UCSD-AML1 (cell line): ENCODE results near the gene VPS11.
"Not testable (repeated sequence)": the region's sequence is repeated elsewhere in the genome, so short reads cannot be mapped to it uniquely, and the experiment has no call there.

Experiments
- DNase-seq: peaks from one replicate; lab custom pipeline; 2025; ENCODE audit not compliant: unreplicated experiment; lab: John Stamatoyannopoulos, UW

VPS11 gene

GRCh38 chr11:119034813-119035212, 32.8 kb upstream of the VPS11 start:
- DNase-seq = no peak

- no peak for DNase-seq
These were observed 28.7 kb upstream of the VPS11 start for GRCh38 chr11:119038884-119039283.

DNA sequence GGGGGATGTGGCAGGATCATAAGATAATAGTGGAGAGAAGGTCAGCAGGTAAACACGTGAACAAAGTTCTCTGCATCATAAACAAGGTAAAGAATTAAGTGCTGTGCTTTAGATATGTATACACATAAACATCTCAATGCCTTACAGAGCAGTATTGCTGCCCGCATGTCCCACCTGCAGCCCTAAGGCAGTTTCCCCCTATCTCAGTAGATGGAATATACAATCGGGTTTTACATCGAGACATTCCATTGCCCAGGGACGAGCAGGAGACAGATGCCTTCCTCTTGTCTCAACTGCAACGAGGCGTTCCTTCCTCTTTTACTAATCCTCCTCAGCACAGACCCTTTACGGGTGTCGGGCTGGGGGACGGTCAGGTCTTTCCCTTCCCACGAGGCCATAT, 28.1 kb upstream of the VPS11 start:
- DNase-seq = not testable (repeated sequence)

- no peak for DNase-seq
These were observed 25.6 kb upstream of the VPS11 start for GRCh38 chr11:119041821-119042514.

DNA sequence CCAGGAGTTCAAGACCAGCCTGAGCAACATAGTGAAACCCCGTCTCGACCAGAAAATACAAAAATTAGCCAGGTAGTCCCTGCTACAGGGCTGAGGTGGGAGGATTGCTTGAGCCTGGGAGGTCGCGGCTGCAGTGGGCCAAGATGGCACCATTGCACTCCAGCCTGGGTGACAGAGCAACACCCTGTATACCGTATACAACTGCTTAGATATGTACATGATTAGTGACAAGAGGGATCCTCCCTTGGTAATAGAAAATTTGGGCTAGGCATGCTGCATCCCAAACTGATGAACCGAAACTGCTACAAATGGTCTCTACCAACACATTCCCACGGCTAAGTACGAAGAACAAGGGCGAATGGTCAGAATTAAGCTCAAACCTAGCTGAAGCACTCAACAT, 24.7 kb upstream of the VPS11 start:
- DNase-seq = no peak

GRCh38 chr11:119044708-119045107, 22.9 kb upstream of the VPS11 start:
- no peak for DNase-seq

DNA sequence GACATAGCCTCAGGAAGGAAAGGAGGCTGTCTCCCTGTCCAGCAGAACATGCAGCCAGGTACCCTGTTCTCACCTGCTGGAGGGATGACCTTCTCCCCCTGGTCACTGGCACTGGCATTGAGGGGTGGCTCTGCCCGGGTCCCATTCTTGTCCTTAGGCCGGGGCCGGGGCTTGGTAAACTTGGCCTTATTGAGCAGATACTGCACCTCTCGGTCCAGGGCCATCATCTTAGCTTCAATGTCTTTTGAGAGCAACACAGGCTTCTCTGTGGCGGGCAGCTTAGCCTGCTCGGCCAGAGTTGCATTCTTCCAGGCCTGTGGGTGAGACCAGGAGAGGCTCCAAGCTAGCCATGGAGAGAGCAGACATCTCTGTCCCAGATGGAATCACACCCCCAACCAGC, 21.1 kb upstream of the VPS11 start:
- DNase-seq = no peak

DNA sequence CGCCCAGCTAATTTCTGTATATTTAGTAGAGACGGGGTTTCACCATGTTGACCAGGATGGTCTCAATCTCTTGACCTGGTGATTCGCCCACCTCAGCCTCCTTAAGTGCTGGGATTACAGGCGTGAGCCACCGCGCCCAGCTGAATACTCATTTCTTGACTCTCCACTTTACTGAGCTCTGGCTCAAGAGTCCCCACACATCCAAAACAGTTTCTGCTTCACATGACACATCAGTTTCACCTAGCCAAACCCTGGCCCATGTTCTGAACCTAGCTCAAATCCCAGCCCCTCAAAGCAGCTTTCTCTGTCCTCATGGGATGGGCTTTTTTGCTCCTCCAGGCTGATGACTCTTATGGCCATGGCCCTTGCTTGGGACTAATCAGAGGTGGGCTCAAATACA, 20.4 kb upstream of the VPS11 start:
- no peak for DNase-seq

GRCh38 chr11:119048644-119049043, 19.0 kb upstream of the VPS11 start:
- DNase-seq = no peak

DNA sequence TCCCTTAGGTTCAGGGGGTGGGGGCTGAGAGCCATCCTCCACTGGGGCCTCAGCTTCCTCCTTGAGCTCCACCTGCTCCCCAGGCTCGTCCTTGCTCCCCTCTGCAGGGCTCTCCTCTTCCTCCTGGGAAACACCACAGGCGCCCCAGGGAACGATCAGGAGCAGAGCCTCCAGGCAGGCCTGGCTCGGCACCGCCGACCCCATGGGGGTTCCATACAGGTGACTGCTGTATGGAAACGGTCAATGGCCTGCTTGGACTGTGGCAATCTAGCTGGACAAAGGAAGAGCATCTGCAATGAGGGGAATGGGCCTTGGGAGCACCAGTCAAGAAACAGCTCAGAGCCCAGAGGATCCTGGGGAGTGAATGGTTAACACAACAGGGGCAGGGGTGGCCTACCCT, 18.5 kb upstream of the VPS11 start:
- no peak for DNase-seq

DNA sequence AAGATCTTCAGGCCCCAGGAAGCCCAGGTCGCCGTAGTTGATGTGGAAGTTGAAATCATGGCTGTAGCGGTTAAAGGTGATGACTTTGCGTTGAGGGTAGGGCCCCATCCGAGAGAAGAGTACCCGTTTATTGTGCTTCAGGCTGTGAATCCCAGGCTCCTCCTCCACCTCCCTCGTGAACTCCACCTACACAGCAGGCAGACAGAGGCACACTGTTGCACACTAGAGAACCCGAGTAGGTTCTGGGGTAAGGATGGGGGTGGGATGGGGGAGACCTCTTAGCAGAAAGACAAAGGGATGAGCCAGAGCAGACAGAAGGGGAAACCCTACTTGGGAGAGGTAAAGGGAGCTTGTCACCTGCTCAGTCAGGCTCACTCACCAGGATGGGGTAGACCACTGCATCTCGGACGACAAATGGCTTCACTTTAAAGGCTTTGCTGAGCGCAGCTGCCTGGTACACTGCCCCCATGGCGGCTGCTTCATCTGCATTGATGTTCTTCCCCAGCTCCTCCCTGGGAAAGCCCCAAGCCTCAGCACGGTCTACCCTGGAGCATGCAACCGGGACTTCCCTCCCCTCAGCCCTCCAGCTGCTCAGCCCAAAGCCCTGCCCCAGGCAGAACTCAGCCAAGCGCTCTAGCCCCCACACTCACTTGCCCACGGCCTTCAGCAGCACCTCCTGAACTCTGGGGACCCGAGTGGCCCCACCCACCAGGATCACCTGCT, 16.0 kb upstream of the VPS11 start:
- no peak for DNase-seq

- no peak for DNase-seq
These were observed 15.3 kb upstream of the VPS11 start for GRCh38 chr11:119052163-119052814.

DNA sequence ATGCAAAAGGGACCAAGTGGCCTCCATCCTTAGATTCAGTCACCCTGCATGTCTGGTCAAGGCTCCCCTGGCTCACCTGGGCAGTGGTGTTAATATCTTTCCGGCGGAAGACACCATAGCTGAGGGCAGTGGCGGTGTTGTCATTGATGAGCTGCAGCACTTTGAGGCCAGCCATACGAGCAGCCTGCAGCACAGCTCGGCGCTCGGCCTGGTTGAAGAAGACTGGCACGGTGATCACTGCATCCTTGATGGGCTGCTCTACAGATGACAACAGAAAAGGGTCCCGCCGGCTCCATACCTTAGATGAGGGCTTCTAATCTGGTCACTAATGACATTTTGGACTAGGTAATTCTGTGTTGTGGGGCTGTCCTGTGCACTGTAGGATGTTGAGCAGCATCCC, 13.2 kb upstream of the VPS11 start:
- DNase-seq = no peak

GRCh38 chr11:119055901-119056300, 11.7 kb upstream of the VPS11 start:
- DNase-seq = peak; percentile 24

DNA sequence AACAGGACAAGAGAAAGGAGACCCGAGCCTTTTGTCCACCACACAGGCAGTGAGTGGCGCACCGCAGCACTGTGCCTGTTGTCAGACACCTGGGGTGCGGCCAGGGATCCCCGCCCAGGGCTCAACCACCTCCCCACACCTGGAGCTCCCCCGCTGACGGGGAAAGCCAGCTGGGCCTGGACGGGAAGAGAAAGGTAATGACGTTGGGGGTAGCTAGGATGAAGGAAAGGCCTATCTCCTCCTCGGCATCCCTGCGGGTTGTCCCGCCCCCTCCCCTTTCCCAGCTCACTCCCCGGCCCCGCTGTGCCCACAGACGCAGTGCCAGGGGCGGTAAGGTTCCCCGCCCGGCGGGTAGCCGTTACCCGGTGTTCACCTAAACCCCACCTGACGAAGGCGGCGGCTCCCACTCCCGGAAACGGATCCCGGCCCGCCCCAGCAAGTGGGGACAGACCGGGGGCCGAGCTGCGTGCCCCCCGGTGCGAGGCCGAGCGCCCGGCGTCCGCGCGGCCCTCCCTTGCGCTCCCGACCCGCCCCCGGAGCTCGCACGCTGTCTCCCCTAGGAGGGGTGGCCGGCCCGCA, 11.1 kb upstream of the VPS11 start:
- peak; percentile 42 for DNase-seq

DNA sequence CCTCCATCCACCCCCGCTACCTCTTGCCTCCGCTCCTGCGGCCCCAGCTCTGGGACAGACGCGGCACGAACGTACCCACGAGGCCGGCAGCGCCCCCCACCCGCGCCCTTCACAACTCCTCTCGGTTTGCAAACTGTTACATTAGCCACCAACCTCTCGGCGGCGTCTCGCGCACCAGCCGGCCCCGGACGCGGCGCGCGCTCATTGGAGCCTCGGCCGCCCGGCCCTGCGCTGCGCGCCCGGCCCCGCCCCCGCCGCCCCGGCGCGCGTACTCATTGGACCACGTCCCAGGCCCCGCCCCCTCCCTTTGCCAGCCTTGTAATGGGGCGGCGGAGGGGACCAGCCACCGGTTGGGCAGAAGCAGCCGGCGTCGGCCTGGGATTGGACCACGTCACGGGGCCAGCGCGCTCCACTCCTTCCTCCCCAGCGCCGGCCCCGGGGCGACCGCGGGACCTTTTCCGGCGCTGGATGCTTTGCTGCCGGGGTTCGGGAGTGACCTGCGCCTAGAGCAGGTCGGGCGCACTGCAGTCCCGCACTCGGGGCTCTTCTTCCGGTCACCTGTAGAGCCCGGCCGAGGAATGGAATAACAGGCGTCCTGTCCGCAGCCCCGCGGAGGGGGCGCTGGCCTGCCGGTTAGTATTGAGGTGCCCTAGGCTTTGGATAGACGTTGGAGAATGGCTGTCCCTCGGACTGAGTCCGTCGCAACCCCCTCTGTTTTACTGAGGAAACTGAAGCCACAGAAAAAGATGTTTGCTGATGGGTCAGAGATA, 10.4 kb upstream of the VPS11 start, which contains the start of gene HYOU1:
Gene HYOU1 (minus strand): TSS at position 206 of the 770 bp plus-strand sequence. CDS start 1,045 bp downstream, outside the sequence.
- peak; percentile 98 for DNase-seq

DNA sequence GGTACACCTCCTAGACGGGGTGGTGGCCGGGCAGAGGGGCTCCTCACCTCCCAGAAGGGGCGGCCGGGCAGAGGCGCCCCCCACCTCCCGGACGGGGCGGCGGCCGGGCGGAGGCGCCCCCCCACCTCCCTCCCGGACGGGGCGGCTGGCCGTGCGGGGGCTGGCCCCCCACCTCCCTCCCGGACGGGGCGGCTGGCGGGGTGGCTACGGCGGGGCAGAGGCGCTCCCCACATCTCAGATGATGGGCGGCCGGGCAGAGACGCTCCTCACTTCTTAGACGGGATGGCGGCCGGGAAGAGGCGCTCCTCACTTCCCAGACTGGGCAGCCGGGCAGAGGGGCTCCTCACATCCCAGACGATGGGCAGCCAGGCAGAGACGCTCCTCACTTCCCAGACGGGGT, 8.5 kb upstream of the VPS11 start:
- DNase-seq = not testable (repeated sequence)

DNA sequence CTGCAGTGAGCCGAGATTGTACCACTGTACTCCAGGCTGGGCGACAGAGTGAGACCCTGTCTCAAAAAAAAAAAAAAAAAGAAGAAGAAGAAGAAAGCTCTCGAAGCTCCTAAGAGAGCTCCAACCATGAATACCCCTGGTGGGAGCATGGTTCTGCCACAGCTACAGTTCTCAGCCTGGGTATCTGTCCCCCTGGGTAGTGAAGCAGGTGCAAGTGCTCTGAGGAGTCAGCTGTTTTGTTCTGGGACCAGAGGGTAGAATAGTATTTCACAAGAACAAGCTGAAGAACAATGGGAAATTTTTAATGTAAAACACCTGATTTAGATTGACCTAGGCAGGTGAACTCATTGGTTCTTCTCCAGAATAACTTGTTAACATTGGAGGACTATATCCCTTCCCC, 6.4 kb upstream of the VPS11 start:
- no peak for DNase-seq

DNA sequence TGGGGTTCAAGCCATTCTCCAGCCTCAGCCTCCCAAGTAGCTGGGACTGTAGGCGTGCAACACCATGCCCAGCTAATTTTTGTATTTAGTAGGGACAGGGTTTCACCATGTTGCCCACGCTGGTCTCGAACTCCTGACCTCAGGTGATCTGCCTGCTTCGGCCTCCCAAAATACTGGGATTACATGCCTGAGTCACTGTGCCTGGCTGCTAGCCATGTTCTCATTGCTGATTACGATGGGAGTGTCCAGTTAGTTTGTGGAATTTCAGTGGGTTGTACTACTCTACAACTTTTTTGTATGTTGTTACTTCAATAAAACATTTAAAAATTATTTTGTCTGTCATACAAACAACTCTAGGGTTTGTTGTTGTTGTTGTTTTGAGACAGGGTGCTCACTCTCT, 4.8 kb upstream of the VPS11 start:
- no peak for DNase-seq

DNA sequence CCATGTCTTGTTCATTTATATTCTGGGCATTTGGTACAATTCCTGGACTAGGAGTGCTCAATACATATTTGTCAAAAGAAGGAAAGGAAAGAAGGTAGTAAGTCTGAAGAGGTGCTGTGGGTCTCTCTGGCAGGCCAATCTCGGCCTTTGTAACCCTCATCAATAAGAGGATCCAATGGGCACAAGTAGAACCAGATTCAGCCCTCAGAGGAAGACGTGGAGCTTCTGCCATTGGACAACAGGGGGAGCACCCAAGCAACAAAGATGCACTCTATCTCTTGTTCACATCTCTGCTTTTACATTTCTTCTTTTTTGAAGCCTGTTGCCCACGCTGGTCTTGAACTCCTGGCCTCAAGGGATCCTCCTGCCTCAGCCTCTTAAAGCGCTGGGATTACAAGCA, 2.2 kb upstream of the VPS11 start:
- DNase-seq = peak; percentile 23

GRCh38 chr11:119077839-119078238, 10.2 kb downstream of the VPS11 start:
- no peak for DNase-seq
